H9 (cell line): Measurements from ENCODE around the gene RNF130. TPM values are rescaled to one million over a fixed set of nuclear protein-coding genes. Genes with fewer than 3 reads are reported as not detected.
A peak's percentile ranks its signal among the peaks of the same experiment; 100 is the strongest.

Source experiments
- DNase-seq: peaks from one replicate; pipeline ENCODE4 v3.0.0-alpha.2; 2017
- H2AFZ ChIP-seq: one replicate; pipeline ENCODE4 v1.6.1; 2013; ENCODE audit warnings: mild to moderate bottlenecking, low read length, control low read depth, moderate library complexity
- H2AK5ac ChIP-seq: 2 replicates; pipeline ENCODE4 v1.6.1; 2013; ENCODE audit warnings: low read length, control low read depth, mixed read lengths; ENCODE audit not compliant: insufficient read length
- H2BK120ac ChIP-seq: one replicate; pipeline ENCODE4 v1.6.1; 2013; ENCODE audit warnings: low read depth, mild to moderate bottlenecking, low read length, control low read depth, inconsistent platforms; ENCODE audit not compliant: poor library complexity, severe bottlenecking
- H2BK12ac ChIP-seq: 2 replicates; pipeline ENCODE4 v1.6.1; 2013; ENCODE audit warnings: low read length, control low read depth, mixed read lengths, low read depth; ENCODE audit not compliant: insufficient read length
- H2BK15ac ChIP-seq: 2 replicates; pipeline ENCODE4 v1.6.1; 2013; ENCODE audit warnings: low read depth, low read length, control low read depth
- H2BK20ac ChIP-seq: one replicate; pipeline ENCODE4 v1.6.1; 2013; ENCODE audit warnings: low read depth, mild to moderate bottlenecking, low read length, control low read depth, inconsistent platforms; ENCODE audit not compliant: poor library complexity, severe bottlenecking
- H2BK5ac ChIP-seq: 2 replicates; pipeline ENCODE4 v1.6.1; 2013; ENCODE audit warnings: low read length, control low read depth, mixed read lengths; ENCODE audit not compliant: insufficient read length
- H3K14ac ChIP-seq: 2 replicates; pipeline ENCODE4 v1.6.1; 2013; ENCODE audit warnings: low read length, control low read depth; ENCODE audit not compliant: insufficient read depth
- H3K18ac ChIP-seq: 2 replicates; pipeline ENCODE4 v1.6.1; 2013; ENCODE audit warnings: low read depth, mild to moderate bottlenecking, mixed read lengths, low read length, control low read depth; ENCODE audit not compliant: insufficient read length
- H3K23ac ChIP-seq: 2 replicates; pipeline ENCODE4 v1.6.1; 2013; ENCODE audit warnings: low read length, control low read depth, mixed read lengths, low read depth; ENCODE audit not compliant: insufficient read length
- H3K23me2 ChIP-seq: 2 replicates; pipeline ENCODE4 v1.6.1; 2013; ENCODE audit warnings: low read depth, mild to moderate bottlenecking, mixed read lengths, low read length, control low read depth; ENCODE audit not compliant: insufficient read length, poor library complexity, severe bottlenecking
- H3K27ac ChIP-seq: 2 replicates; pipeline ENCODE4 v1.5.1; 2013; ENCODE audit warnings: low read length, control low read depth, mixed read lengths, low read depth; ENCODE audit not compliant: insufficient read length
- H3K27me3 ChIP-seq: 2 replicates; pipeline ENCODE4 v1.6.1; 2013; ENCODE audit warnings: low read length, control low read depth, inconsistent platforms; ENCODE audit not compliant: insufficient read depth
- H3K4ac ChIP-seq: 2 replicates; pipeline ENCODE4 v1.6.1; 2013; ENCODE audit warnings: low read depth, mild to moderate bottlenecking, control low read depth, inconsistent platforms, low read length, moderate library complexity
- H3K4me1 ChIP-seq: 2 replicates; pipeline ENCODE4 v1.6.1; 2013; ENCODE audit warnings: low read length, control low read depth, inconsistent platforms; ENCODE audit not compliant: insufficient read depth
- H3K4me2 ChIP-seq: 2 replicates; pipeline ENCODE4 v1.6.1; 2013; ENCODE audit warnings: low read length, control low read depth, mixed read lengths; ENCODE audit not compliant: insufficient read length, insufficient read depth
- H3K56ac ChIP-seq: 2 replicates; pipeline ENCODE4 v1.6.1; 2013; ENCODE audit warnings: low read depth, mild to moderate bottlenecking, mixed read lengths, low read length, control low read depth; ENCODE audit not compliant: insufficient read length
- H3K79me1 ChIP-seq: 2 replicates; pipeline ENCODE4 v1.6.1; 2013; ENCODE audit warnings: low read depth, mild to moderate bottlenecking, moderate library complexity, low read length, control low read depth, inconsistent platforms; ENCODE audit not compliant: insufficient read depth, poor library complexity, severe bottlenecking
- H3K79me2 ChIP-seq: 2 replicates; pipeline ENCODE4 v1.6.1; 2013; ENCODE audit warnings: low read length, control low read depth, inconsistent platforms; ENCODE audit not compliant: insufficient read depth
- H3K9ac ChIP-seq: 2 replicates; pipeline ENCODE4 v1.6.1; 2013; ENCODE audit warnings: low read length, control low read depth, mixed read lengths; ENCODE audit not compliant: insufficient read length; ENCODE audit errors: extremely low read depth
- H3K9me3 ChIP-seq: one replicate; pipeline ENCODE4 v1.6.1; 2013; ENCODE audit warnings: low read depth, low read length, inconsistent platforms; ENCODE audit not compliant: control insufficient read depth
- H3T11ph ChIP-seq: one replicate; pipeline ENCODE4 v1.6.1; 2013; ENCODE audit warnings: mild to moderate bottlenecking, low read length, control low read depth, inconsistent platforms
- H4K20me1 ChIP-seq: one replicate; pipeline ENCODE4 v1.6.1; 2013; ENCODE audit not compliant: control insufficient read depth, insufficient read length, insufficient read depth
- H4K5ac ChIP-seq: 2 replicates; pipeline ENCODE4 v1.6.1; 2013; ENCODE audit warnings: low read depth, mild to moderate bottlenecking, mixed read lengths, low read length, control low read depth; ENCODE audit not compliant: insufficient read length
- H4K8ac ChIP-seq: replicated peaks from 2 replicates; pipeline ENCODE4 v1.6.1; 2013; ENCODE audit warnings: low read length, control low read depth, mixed read lengths, low read depth; ENCODE audit not compliant: insufficient read length
- H4K91ac ChIP-seq: 2 replicates; pipeline ENCODE4 v1.6.1; 2013; ENCODE audit warnings: low read depth, mild to moderate bottlenecking, moderate library complexity, mixed read lengths, low read length, control low read depth; ENCODE audit not compliant: insufficient read length
- H3K27ac Mint-ChIP-seq, 3 experiments: 2 replicates in 2 of 3; 3 replicates in 1 of 3; pipeline ENCODE4 v1.8.0; 2020 to 2021; ENCODE audit warnings: mixed read lengths in 3 of 3, mild to moderate bottlenecking in 1 of 3, moderate library complexity in 1 of 3
- H3K27me3 Mint-ChIP-seq: 2 replicates; pipeline ENCODE4 v1.8.0; 2021; ENCODE audit warnings: low read depth, mild to moderate bottlenecking, moderate library complexity, mixed read lengths
- H3K36me3 Mint-ChIP-seq, 3 experiments: 2 replicates in 2 of 3; 3 replicates in 1 of 3; pipeline ENCODE4 v1.8.0; 2020 to 2021; ENCODE audit warnings: low read depth in 3 of 3, mixed read lengths in 3 of 3; ENCODE audit not compliant: insufficient read depth in 1 of 3
- H3K4me1 Mint-ChIP-seq, 2 experiments: 2 replicates each; pipeline ENCODE4 v1.8.0; 2020; ENCODE audit warnings: mixed read lengths in 2 of 2
- H3K4me3 Mint-ChIP-seq, 2 experiments: 2 replicates in 1 of 2; 3 replicates in 1 of 2; pipeline ENCODE4 v1.8.0; 2020 to 2021; ENCODE audit warnings: mild to moderate bottlenecking in 2 of 2, mixed read lengths in 2 of 2, moderate library complexity in 1 of 2
- H3K9me3 Mint-ChIP-seq, 2 experiments: 2 replicates in 1 of 2; 3 replicates in 1 of 2; pipeline ENCODE4 v1.8.0; 2020; ENCODE audit warnings: mild to moderate bottlenecking in 2 of 2, mixed read lengths in 2 of 2, moderate library complexity in 1 of 2
- WGBS: extraction: QIAGEN DNeasy Blood & Tissue Kit; methylation state at CpG from one replicate; pipeline ENCODE4 v1.1.7; 2013; ENCODE audit warnings: missing lambda C conversion rate, low lambda C conversion rate, mixed read lengths; ENCODE audit not compliant: insufficient read length; ENCODE audit errors: extremely low coverage; 5-methylcytosine and 5-hydroxymethylcytosine counted together
- total RNA-seq: library from RNA; stranded (reverse); gene quantifications from 2 replicates; pipeline ENCODE4 v1.2.1, GENCODE V29; 2021
- TF ChIP-seq, protein P1 (sequence below): fragments of 200-600 bp; sonication (generic); conservative IDR thresholded peaks from 3 replicates; pipeline ENCODE4 v1.8.0; 2021; ENCODE audit warnings: antibody characterized with exemption, mild to moderate bottlenecking

Gene RNF130
- total RNA-seq, 1 experiment from 2014 or later, result 80.0 TPM

GRCh38 chr5:180074462-180074861 lies 2.9 kb upstream of the RNF130 start:
- Histone ChIP-seq H3K4me2 (no peak overlapping the region), H2BK5ac (no peak overlapping the region), H3K23ac (no peak overlapping the region), H3K4me1 (peaks cover 5% of the 10 kb centered on the region; the same call in 1 of the 2 replicates), H3K27ac (no peak overlapping the region), H3K79me2 (peaks cover 15% of the 10 kb centered on the region; the same call in 1 of the 2 replicates), H3K56ac (no peak overlapping the region), H3K18ac (no peak overlapping the region), H2AK5ac (no peak overlapping the region), H2BK20ac (no peak overlapping the region), H3K27me3 (peaks cover 3% of the 10 kb centered on the region; the same call in 1 of the 2 replicates), H4K8ac (no peak overlapping the region), H2BK15ac (no peak overlapping the region), H2BK12ac (no peak overlapping the region), H4K5ac (no peak overlapping the region), H3K9me3 (peaks cover 5% of the 10 kb centered on the region), H2AFZ (no peak overlapping the region), H3K23me2 (peaks cover 15% of the 10 kb centered on the region), H3K14ac (no peak overlapping the region), H3K79me1 (no peaks in the 10 kb centered on the region), H4K20me1 (no peaks in the 10 kb centered on the region), H3K9ac (no peak overlapping the region), H2BK120ac (no peak overlapping the region), H3T11ph (no peak overlapping the region), H4K91ac (no peak overlapping the region), H3K4ac (no peak overlapping the region)
- H3K27ac Mint-ChIP-seq, result no peak overlapping the region
- H3K36me3 Mint-ChIP-seq, result peaks cover 15 to 37% (median 24%) of the 10 kb centered on the region in 3 experiments
- peaks cover 17 to 22% of the 10 kb centered on the region in 2 experiments for H3K4me1 Mint-ChIP-seq
- DNase-seq, result no peak
- H3K4me3 Mint-ChIP-seq, result peak overlapping the region in 1 of 2 experiments; percentile 1; a peak in 2 of 5 replicates
- H3K9me3 Mint-ChIP-seq, result peaks cover 30 to 34% of the 10 kb centered on the region in 2 experiments
- peaks cover 26% of the 10 kb centered on the region for H3K27me3 Mint-ChIP-seq
- TF ChIP-seq, protein P1, sequence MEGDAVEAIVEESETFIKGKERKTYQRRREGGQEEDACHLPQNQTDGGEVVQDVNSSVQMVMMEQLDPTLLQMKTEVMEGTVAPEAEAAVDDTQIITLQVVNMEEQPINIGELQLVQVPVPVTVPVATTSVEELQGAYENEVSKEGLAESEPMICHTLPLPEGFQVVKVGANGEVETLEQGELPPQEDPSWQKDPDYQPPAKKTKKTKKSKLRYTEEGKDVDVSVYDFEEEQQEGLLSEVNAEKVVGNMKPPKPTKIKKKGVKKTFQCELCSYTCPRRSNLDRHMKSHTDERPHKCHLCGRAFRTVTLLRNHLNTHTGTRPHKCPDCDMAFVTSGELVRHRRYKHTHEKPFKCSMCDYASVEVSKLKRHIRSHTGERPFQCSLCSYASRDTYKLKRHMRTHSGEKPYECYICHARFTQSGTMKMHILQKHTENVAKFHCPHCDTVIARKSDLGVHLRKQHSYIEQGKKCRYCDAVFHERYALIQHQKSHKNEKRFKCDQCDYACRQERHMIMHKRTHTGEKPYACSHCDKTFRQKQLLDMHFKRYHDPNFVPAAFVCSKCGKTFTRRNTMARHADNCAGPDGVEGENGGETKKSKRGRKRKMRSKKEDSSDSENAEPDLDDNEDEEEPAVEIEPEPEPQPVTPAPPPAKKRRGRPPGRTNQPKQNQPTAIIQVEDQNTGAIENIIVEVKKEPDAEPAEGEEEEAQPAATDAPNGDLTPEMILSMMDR, result no peak
- no CpG with 5 or more reads among the region's 4 CpGs for WGBS
